Loucy (cell line): Measurements from ENCODE around the gene KLHL30.
A peak's percentile ranks its signal among the peaks of the same experiment; 100 is the strongest.

Source experiments
- H2AFZ ChIP-seq: fragments of 200-600 bp; sonication (generic); 2 replicates; pipeline ENCODE4 v1.6.0; 2016; ENCODE audit warnings: antibody characterized with exemption, mild to moderate bottlenecking, low read length, moderate library complexity
- H3F3A ChIP-seq: fragments of 200-600 bp; 2 replicates; pipeline ENCODE4 v1.6.0; 2016; ENCODE audit warnings: antibody characterized with exemption, low read depth, mild to moderate bottlenecking
- H3K27me3 ChIP-seq: fragments of 200-600 bp; sonication (generic); 2 replicates; pipeline ENCODE4 v1.6.1; 2014; ENCODE audit warnings: low read length, mild to moderate bottlenecking; ENCODE audit not compliant: insufficient read depth, poor library complexity, severe bottlenecking
- H3K36me3 ChIP-seq: fragments of 200-600 bp; sonication (generic); 2 replicates; pipeline ENCODE4 v1.6.1; 2016; ENCODE audit warnings: low read length; ENCODE audit not compliant: insufficient read depth
- H3K4me1 ChIP-seq: fragments of 200-600 bp; sonication (generic); 2 replicates; pipeline ENCODE4 v1.5.1; 2014; ENCODE audit warnings: low read length, mild to moderate bottlenecking; ENCODE audit not compliant: insufficient read depth, poor library complexity, severe bottlenecking
- H3K4me2 ChIP-seq: fragments of 200-600 bp; sonication (generic); 2 replicates; pipeline ENCODE4 v1.6.0; 2014; ENCODE audit warnings: antibody characterized with exemption, low read length, low read depth, mild to moderate bottlenecking; ENCODE audit not compliant: poor library complexity, severe bottlenecking
- H3K4me3 ChIP-seq: fragments of 200-600 bp; sonication (generic); 2 replicates; pipeline ENCODE4 v1.5.1; 2014; ENCODE audit warnings: low read length, mild to moderate bottlenecking, mixed read lengths; ENCODE audit not compliant: poor library complexity, severe bottlenecking
- H3K79me2 ChIP-seq: fragments of 200-600 bp; sonication (generic); 2 replicates; pipeline ENCODE4 v1.6.1; 2014; ENCODE audit warnings: low read length; ENCODE audit not compliant: insufficient read depth
- H3K9ac ChIP-seq: fragments of 200-600 bp; sonication (generic); 2 replicates; pipeline ENCODE4 v1.6.0; 2014; ENCODE audit warnings: mild to moderate bottlenecking, low read depth, low read length, moderate library complexity; ENCODE audit not compliant: poor library complexity, severe bottlenecking
- H3K9me2 ChIP-seq: fragments of 200-600 bp; sonication (generic); replicated peaks from 2 replicates; pipeline ENCODE4 v1.6.1; 2016; ENCODE audit warnings: low read depth, low read length, mixed read lengths
- H3K9me3 ChIP-seq: fragments of 200-600 bp; sonication (generic); 2 replicates; pipeline ENCODE4 v1.6.1; 2014; ENCODE audit warnings: mild to moderate bottlenecking, antibody characterized with exemption, low read length, low read depth; ENCODE audit not compliant: insufficient read depth
- H4K20me1 ChIP-seq: fragments of 200-600 bp; sonication (generic); 2 replicates; pipeline ENCODE4 v1.6.0; 2014; ENCODE audit warnings: antibody characterized with exemption, low read length, mild to moderate bottlenecking; ENCODE audit not compliant: insufficient read depth, poor library complexity, severe bottlenecking
- CTCF ChIP-seq: fragments of 200-600 bp; sonication (generic); conservative IDR thresholded peaks from 2 replicates; pipeline ENCODE4 v1.5.1; 2014; ENCODE audit warnings: mild to moderate bottlenecking, antibody characterized with exemption, low read length
- EZH2phosphoT487 ChIP-seq: fragments of 200-600 bp; IDR thresholded peaks from 2 replicates; pipeline ENCODE4 v1.6.1; 2018; ENCODE audit warnings: antibody characterized with exemption, mild to moderate bottlenecking, moderate library complexity, borderline replicate concordance

KLHL30 gene

GRCh38 chr2:238158018-238158508, 19.6 kb downstream of the KLHL30 start:
- Histone ChIP-seq H3F3A (no peaks in the 10 kb centered on the region), H3K4me1 (peaks cover 14% of the 10 kb centered on the region), H3K36me3 (no peaks in the 10 kb centered on the region), H3K9me3 (no peaks in the 10 kb centered on the region), H3K79me2 (no peaks in the 10 kb centered on the region), H2AFZ (no peak overlapping the region), H3K4me3 (no peak overlapping the region), H3K27me3 (no peaks in the 10 kb centered on the region), H4K20me1 (no peaks in the 10 kb centered on the region), H3K4me2 (no peak overlapping the region), H3K9ac (no peak overlapping the region), H3K9me2 (no peaks in the 10 kb centered on the region)
- no peak for TF ChIP-seq EZH2phosphoT487
- no peak for TF ChIP-seq CTCF

- peak within 1 kb of the TSS; percentile 67 for H3K4me2 ChIP-seq
- H4K20me1 ChIP-seq: no peaks in the 10 kb centered on the region
- no peaks in the 10 kb centered on the region for H3K9me3 ChIP-seq
- TF ChIP-seq CTCF (no peak), EZH2phosphoT487 (no peak)
- no peaks in the 10 kb centered on the region for H3F3A ChIP-seq
- no peaks in the 10 kb centered on the region for H3K9me2 ChIP-seq
- peak within 1 kb of the TSS; percentile 47 for H3K9ac ChIP-seq
- no peaks in the 10 kb centered on the region for H3K27me3 ChIP-seq
- peak within 1 kb of the TSS; percentile 4; the same call in 1 of the 2 replicates for H2AFZ ChIP-seq
- peaks cover 14% of the 10 kb centered on the region for H3K4me1 ChIP-seq
- no peaks in the 10 kb centered on the region for H3K36me3 ChIP-seq
- H3K79me2 ChIP-seq: no peaks in the 10 kb centered on the region
- peak within 1 kb of the TSS; percentile 72 for H3K4me3 ChIP-seq
These were observed 20.1 kb downstream of the KLHL30 start, which contains the start of gene ERFE for GRCh38 chr2:238158509-238159070. Gene ERFE, plus strand, starts transcription at chr2:238158970. Its CDS starts 38 bp downstream, at chr2:238159008.

GRCh38 chr2:238159071-238159539, 20.6 kb downstream of the KLHL30 start:
- Histone ChIP-seq H3K9ac (peak overlapping the region; percentile 47), H3F3A (no peaks in the 10 kb centered on the region), H3K9me2 (no peaks in the 10 kb centered on the region), H4K20me1 (no peaks in the 10 kb centered on the region), H3K4me2 (peak overlapping the region; percentile 67), H3K9me3 (no peaks in the 10 kb centered on the region), H3K27me3 (no peaks in the 10 kb centered on the region), H3K79me2 (no peaks in the 10 kb centered on the region), H3K36me3 (no peaks in the 10 kb centered on the region), H2AFZ (0 out of 2 replicates have a peak overlapping the region, but pooled peaks have one; percentile 4), H3K4me3 (peak overlapping the region; percentile 72), H3K4me1 (peaks cover 14% of the 10 kb centered on the region)
- TF ChIP-seq EZH2phosphoT487 (no peak), CTCF (no peak)
